ENCODE measurements around the gene ZNF710. TPM values are rescaled to one million over a fixed set of nuclear protein-coding genes. Genes with fewer than 3 reads are reported as not detected.

Gene ZNF710
- total RNA-seq, 1 donor from 2014 or later: 129 TPM

- peaks cover 6% of the 10 kb centered on the region for H3K36me3 Mint-ChIP-seq (ENCODE audit: low read depth, unreplicated experiment)
- TF ChIP-seq, protein P1, sequence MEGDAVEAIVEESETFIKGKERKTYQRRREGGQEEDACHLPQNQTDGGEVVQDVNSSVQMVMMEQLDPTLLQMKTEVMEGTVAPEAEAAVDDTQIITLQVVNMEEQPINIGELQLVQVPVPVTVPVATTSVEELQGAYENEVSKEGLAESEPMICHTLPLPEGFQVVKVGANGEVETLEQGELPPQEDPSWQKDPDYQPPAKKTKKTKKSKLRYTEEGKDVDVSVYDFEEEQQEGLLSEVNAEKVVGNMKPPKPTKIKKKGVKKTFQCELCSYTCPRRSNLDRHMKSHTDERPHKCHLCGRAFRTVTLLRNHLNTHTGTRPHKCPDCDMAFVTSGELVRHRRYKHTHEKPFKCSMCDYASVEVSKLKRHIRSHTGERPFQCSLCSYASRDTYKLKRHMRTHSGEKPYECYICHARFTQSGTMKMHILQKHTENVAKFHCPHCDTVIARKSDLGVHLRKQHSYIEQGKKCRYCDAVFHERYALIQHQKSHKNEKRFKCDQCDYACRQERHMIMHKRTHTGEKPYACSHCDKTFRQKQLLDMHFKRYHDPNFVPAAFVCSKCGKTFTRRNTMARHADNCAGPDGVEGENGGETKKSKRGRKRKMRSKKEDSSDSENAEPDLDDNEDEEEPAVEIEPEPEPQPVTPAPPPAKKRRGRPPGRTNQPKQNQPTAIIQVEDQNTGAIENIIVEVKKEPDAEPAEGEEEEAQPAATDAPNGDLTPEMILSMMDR (IDR thresholded peaks at IDR 0.05; ENCODE audit: unreplicated experiment): no peak
- DNase-seq (ENCODE audit: low spot score): no peak
These were observed 112.0 kb downstream of the ZNF710 start for GRCh38 chr15:90113166-90113565.

DNA sequence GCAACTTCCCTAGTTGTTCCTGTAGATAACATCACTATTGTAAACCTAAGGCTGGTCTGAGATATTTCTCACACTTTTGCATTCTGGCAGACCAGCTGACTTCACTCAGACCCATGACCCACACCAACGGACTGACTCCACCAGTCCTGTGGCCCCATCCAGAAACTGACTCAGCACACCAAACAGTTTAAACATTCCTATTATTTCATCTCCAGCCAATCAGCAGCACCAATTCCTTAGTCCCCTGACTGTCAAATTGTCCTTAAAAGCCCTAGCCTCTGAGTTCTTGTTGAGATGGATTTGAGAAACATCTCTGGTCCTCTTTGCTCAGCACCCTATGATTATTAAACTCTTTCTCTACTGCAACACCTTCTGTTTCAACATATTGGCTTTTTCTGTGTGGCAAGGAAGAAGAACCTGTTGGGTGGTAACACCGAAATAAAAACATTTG, 113.4 kb downstream of the ZNF710 start:
- Mint-ChIP-seq H3K27me3 (ENCODE audit: unreplicated experiment) (no peaks in the 10 kb centered on the region), H3K4me3 (ENCODE audit: unreplicated experiment) (no peak overlapping the region), H3K27ac (ENCODE audit: unreplicated experiment) (no peak overlapping the region), H3K4me1 (ENCODE audit: unreplicated experiment) (no peaks in the 10 kb centered on the region), H3K9me3 (ENCODE audit: unreplicated experiment) (no peaks in the 10 kb centered on the region), H3K36me3 (ENCODE audit: low read depth, unreplicated experiment) (peaks cover 6% of the 10 kb centered on the region)
- DNase-seq (ENCODE audit: low spot score): no peak
- TF ChIP-seq, protein P1 (IDR thresholded peaks at IDR 0.05; ENCODE audit: unreplicated experiment): no peak

More at GRCh38 chr15:90113166-90113565, 112.0 kb downstream of the ZNF710 start:
- no peaks in the 10 kb centered on the region for H3K27me3 Mint-ChIP-seq (ENCODE audit: unreplicated experiment)
- H3K4me3 Mint-ChIP-seq (ENCODE audit: unreplicated experiment): no peak overlapping the region
- no peak overlapping the region for H3K27ac Mint-ChIP-seq (ENCODE audit: unreplicated experiment)
- H3K4me1 Mint-ChIP-seq (ENCODE audit: unreplicated experiment): no peaks in the 10 kb centered on the region
- no peaks in the 10 kb centered on the region for H3K9me3 Mint-ChIP-seq (ENCODE audit: unreplicated experiment)

DNA sequence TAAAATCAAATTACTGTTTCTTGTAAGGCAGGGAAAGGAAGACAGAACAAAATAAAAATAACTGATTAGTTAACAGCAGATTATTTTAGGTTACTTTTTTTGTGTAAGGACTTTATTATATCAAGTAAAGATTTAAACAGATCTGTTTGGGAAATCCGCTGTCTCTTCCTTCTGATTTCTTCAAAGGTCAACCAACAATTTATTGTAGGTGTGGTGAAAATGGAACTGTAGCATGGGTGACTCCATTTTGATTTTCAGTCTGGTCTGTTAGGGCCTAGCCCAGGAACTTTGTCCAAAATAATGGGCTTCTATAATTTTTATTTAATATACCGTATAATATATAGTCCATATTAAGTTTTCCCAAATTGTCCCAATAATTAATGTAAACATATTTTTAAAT, 114.7 kb downstream of the ZNF710 start:
- H3K27ac Mint-ChIP-seq (ENCODE audit: unreplicated experiment): no peak overlapping the region
- no peaks in the 10 kb centered on the region for H3K27me3 Mint-ChIP-seq (ENCODE audit: unreplicated experiment)
- no peaks in the 10 kb centered on the region for H3K9me3 Mint-ChIP-seq (ENCODE audit: unreplicated experiment)
- no peak overlapping the region for H3K4me3 Mint-ChIP-seq (ENCODE audit: unreplicated experiment)
- H3K4me1 Mint-ChIP-seq (ENCODE audit: unreplicated experiment): no peaks in the 10 kb centered on the region
- no peak for DNase-seq (ENCODE audit: low spot score)
- TF ChIP-seq, protein P1 (IDR thresholded peaks at IDR 0.05; ENCODE audit: unreplicated experiment): no peak
- H3K36me3 Mint-ChIP-seq (ENCODE audit: low read depth, unreplicated experiment): peaks cover 6% of the 10 kb centered on the region

DNA sequence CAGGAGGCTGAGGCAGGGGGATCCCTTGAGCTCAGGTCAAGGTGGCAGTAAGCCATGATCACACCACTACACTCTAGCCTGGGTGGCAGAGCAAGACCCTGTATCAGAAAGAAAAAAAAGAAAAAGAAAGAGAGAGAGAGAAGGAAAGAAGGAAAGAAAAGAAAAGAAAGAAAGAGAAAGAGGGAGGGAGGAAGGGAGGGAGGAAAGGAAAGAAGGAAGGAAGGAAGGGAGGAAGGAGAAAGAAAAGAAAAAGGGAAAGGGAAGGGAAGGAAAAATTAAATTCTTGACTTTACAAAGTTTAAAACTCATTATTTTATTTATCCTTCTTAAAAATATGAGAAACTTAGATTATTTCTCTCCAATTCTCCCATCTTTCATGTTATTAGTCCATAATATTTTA, 118.2 kb downstream of the ZNF710 start:
- H3K27ac Mint-ChIP-seq (ENCODE audit: unreplicated experiment): no peak overlapping the region
- TF ChIP-seq, protein P1 (IDR thresholded peaks at IDR 0.05; ENCODE audit: unreplicated experiment): no peak
- no peaks in the 10 kb centered on the region for H3K4me1 Mint-ChIP-seq (ENCODE audit: unreplicated experiment)
- DNase-seq (ENCODE audit: low spot score): no peak
- no peak overlapping the region for H3K4me3 Mint-ChIP-seq (ENCODE audit: unreplicated experiment)
- no peaks in the 10 kb centered on the region for H3K9me3 Mint-ChIP-seq (ENCODE audit: unreplicated experiment)
- no peaks in the 10 kb centered on the region for H3K27me3 Mint-ChIP-seq (ENCODE audit: unreplicated experiment)
- H3K36me3 Mint-ChIP-seq (ENCODE audit: low read depth, unreplicated experiment): peaks cover 4% of the 10 kb centered on the region

- no peak for DNase-seq (ENCODE audit: low spot score)
- H3K9me3 Mint-ChIP-seq (ENCODE audit: unreplicated experiment): no peaks in the 10 kb centered on the region
- H3K27me3 Mint-ChIP-seq (ENCODE audit: unreplicated experiment): peaks cover 5% of the 10 kb centered on the region
- no peak overlapping the region for H3K27ac Mint-ChIP-seq (ENCODE audit: unreplicated experiment)
- no peaks in the 10 kb centered on the region for H3K4me1 Mint-ChIP-seq (ENCODE audit: unreplicated experiment)
- H3K4me3 Mint-ChIP-seq (ENCODE audit: unreplicated experiment): no peak overlapping the region
- no peaks in the 10 kb centered on the region for H3K36me3 Mint-ChIP-seq (ENCODE audit: low read depth, unreplicated experiment)
- TF ChIP-seq, protein P1 (IDR thresholded peaks at IDR 0.05; ENCODE audit: unreplicated experiment): no peak
These were observed 120.0 kb downstream of the ZNF710 start for GRCh38 chr15:90121086-90121485.
